NK-92 treated with Interleukin-12 subunit alpha and Interleukin-12 subunit beta, amount 100 ng/mL, for 24 hours (cell line): ENCODE data around the gene SUCO.
"Not testable (repeated sequence)": the region's sequence is repeated elsewhere in the genome, so short reads cannot be mapped to it uniquely, and the experiment has no call there.

Source experiments
- DNase-seq: peaks from one replicate; lab custom pipeline; 2025; lab: John Stamatoyannopoulos, UW

Gene SUCO

GRCh38 chr1:172607145-172607544 lies 74.2 kb downstream of the SUCO start:
- no peak for DNase-seq

- DNase-seq = no peak
These were observed 75.2 kb downstream of the SUCO start for GRCh38 chr1:172608098-172608601.

DNA sequence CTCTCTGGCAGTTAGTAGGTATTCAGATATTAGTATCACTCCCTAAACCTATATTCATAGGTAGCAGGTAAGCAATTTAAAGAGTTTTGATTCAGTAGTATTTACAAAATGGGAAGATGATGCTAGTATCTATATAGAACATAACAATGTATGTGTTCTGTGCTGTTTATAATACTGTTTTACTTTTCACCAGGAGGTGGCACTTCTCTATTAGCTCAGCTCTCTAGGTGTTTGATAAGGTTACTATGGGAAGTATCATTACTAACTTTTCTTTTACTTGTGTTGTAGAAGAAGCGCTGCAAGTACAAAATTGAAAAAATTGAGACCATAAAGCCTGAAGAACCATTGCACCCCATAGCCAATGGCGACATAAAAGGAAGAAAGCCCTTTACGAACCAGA lies 76.6 kb downstream of the SUCO start:
- no peak for DNase-seq

- no peak for DNase-seq
These were observed 79.5 kb downstream of the SUCO start for GRCh38 chr1:172612478-172612877.

GRCh38 chr1:172613294-172613693 lies 80.3 kb downstream of the SUCO start:
- DNase-seq = no peak

- DNase-seq = no peak
These were observed 83.2 kb downstream of the SUCO start for GRCh38 chr1:172616195-172616594.

DNA sequence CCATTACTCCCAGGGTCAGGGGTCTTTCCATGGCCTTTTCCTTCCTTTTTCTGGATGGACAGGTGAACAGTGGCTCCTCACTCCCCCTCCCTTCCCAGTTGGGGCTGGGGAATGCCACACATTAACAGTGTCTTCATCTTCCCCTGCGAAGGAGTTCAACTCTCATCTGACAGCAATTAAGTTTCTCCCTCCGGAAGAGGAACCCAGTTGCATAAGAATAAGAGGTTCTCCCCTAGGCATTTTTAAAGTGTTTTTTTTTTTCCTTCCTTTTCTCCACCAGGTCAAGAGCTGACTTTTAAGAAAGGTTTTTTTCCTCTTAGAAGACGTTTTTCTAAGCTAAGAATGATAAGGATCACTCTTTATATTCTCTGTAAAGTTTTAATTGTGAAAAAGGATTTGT lies 83.7 kb downstream of the SUCO start:
- no peak for DNase-seq

- DNase-seq = not testable (repeated sequence)
These were observed 87.7 kb downstream of the SUCO start for GRCh38 chr1:172620603-172621002.

GRCh38 chr1:172622541-172622940 lies 89.6 kb downstream of the SUCO start:
- no peak for DNase-seq

- DNase-seq = no peak
These were observed 90.8 kb downstream of the SUCO start for GRCh38 chr1:172623748-172624147.

GRCh38 chr1:172626845-172627244 lies 93.9 kb downstream of the SUCO start:
- DNase-seq = no peak

DNA sequence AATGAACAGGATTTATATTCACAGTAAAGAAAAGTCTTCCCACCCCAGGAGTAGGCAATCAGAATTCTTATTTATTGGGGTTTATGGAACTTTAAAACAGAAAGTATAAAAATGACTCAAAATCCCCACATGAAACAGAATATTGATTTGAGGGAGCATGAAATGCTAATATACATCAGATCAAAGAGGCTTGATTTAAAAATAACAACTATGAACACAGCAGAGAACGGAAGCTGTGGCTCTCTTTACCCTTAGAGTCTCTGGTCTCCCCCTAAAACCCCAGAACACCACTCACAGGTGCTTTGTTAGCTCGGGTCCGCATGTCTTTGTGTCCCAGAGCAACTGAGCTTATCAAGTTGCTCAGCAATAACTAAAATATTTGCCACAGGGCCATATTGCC lies 94.8 kb downstream of the SUCO start:
- DNase-seq = no peak

DNA sequence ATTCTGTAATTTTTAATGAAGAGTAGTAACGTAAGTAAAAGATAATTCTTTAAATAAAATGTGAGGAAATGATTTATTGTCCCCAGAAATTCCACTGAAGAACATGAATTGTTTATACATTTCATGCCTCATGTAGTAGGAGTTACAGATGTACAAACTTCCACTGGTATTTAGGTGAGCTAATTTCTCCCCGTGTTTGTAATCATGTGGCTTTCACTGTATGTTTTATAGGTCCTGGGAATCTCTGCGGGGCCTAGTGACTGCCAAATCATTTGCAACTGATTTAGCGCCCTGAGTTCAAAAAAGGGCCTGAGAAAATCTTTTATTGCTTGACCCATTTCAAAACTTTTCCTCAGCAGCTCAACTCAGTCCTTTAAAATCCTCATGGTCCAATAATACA lies 95.5 kb downstream of the SUCO start:
- DNase-seq = no peak

GRCh38 chr1:172629170-172629569 lies 96.2 kb downstream of the SUCO start:
- DNase-seq = no peak

DNA sequence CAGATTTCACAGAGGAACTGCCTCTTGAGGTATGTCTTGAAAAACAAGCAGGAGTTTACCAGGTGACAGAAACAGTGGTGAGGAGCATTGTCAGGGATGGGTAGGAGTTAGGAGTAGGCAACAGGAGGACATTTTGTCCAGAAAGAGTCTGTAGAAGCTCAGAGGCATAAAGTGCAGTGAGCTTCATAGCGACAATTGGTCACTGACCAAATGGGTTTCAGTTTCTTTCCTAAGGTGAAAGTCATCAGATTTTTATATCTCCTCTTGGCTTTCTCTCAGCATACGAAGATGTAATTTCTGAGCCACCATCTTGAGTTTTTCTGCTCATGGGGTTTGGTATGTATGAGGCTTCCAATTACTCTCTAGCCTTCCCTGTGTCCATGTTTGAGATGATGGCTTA lies 96.7 kb downstream of the SUCO start:
- DNase-seq = no peak

DNA sequence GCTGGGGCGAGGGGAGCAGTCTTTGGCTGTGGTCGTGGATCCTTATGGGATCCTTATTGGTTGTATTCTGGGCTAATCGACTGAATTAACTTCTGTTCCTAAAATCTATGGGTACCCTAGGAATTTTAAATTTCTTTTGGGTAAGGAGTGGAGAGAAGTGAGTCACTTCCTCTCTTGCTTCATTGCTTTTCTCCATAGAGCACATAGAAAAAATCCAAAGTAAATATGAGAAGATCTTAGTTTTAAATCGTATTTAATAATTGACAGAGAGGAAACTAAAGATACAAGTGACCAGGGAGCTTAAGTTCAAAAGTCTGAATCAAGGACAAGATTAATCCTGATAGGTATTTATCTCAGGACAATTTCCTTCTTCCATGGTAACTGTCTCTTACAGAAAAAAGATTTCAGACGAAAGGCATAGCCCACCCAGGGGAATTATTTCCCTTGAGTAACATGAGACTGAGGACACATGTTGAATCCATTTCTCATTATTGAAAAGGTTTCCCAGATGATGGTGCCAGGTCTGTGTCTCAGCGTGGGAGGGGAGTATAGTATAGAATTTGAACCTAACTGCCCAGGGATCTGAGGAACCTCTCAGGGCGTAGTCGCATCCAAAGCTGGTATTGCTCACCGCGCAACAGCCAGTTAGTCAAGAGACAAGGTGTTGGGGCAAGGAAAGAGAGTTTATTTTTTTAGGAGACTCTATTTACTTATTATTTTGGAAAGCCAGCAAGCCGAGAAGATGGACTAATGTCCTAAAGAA lies 97.3 kb downstream of the SUCO start:
- no peak for DNase-seq

DNA sequence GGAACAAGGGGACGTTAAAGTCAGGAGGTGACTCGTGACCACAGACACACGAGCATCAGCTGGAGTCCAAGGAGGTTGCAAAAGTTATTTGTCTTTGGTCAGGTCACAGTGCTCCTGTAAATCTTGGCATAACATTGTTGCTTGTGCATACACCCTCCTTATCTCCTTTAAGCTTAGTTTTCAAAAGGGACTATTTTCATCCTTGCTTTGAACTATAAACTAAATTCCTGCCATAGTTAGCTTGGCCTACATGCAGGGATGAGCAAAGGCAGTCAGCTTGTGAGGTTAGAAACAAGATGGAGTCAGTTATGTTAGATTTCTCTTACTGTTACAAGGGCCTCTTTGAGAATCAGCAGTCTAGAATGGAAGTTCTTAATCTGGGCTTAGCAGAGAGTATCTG lies 97.9 kb downstream of the SUCO start:
- DNase-seq = no peak

DNA sequence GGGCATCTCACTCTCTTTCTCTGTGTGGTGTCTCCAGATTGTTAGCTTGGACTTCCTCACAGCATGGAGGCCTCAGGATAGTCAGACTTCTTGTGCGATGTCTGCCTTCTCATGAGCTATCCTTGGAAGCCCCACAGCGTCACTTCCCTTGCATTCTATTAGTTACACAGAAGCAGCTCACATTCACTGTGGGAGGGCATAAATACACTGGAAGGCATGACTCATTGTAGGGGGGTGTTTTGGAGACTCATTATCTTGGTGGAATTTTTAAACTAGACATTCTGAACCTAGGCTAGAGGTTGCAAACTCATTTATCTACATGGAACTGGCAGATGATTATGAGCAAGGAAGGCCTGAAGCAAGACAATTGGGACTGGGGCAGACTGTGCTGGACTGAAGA lies 104.6 kb downstream of the SUCO start:
- no peak for DNase-seq

DNA sequence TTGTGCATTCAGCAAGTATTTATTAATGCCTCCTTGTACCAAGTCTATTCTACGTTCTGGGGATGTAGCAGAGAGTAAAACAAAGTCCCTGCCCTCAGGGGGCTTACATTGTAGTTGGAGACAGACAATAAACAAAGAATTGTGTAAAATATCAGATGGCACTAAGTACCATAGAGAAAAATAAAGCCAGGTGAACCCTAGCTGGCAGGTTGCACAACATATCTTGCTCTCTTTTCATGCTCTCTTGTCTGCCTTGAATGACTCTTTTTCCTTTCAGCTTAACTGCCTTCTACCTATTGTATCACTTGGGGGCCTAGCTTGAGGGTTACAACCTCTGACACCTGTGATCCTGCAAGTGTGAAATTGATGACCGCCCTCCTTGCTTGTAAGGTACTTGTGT lies 105.3 kb downstream of the SUCO start:
- no peak for DNase-seq

DNA sequence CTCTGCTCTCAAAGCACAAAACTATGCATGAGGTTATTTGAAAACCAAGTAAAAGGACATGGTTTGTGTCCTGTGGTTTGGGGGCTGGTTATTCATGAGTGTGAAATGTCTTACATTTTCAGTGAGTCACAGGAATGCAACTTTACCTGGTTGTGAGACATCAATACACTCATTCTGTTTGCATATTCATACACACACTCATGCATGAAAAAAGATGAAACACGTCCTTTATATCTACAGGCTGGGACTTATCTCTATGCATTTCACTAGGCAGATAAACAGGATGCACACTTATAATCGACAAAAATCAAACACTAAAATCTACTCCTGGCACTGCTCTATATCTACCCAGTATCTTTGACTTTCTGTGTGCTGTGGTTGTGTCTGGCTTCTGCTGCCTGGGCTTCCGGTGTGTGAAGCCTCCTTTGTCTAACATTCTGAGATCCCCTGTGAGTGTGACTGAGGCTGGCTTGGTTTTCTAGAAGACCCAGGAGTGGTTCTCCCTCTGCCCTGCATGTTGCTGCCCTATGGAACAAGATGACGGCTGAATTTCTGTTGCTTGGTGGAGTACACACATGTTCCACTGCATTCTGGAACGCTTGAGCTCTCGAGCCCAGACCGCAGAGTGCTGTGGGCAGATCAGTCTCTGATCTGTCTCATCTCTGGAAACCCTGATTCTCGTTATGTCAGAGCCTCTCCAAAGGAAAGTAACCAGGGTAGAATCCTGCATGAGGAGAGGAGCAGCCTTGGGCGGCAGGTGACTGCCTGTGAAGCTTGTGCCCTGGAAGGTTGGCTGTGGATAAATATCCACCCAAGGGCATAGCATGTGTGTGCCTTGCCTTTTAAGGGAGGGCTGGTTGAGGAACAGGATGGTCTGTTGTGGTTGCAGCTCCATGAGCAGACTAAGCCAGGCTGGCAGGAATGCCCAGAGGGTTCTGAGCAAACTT lies 106.2 kb downstream of the SUCO start:
- peak; percentile 64 for DNase-seq

- no peak for DNase-seq
These were observed 107.2 kb downstream of the SUCO start for GRCh38 chr1:172640111-172640510.

DNA sequence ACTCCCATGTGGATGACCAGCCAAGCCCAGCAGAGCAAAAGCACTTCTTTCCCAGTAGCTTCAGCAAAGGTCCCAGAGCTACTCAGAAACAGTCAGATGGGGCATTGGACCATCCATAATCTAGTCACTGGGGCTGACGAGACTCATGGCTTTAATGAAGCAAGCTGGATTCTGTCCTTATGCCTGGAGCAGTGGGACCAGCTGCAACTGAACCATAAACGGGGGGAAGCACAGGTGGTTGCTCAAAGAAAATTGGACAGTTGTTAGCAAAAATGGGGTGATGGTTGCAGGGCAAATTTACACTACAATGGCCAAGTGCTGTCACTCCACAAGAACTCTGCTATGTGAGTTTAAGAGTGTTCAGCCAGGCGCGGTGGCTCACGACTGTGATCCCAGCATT lies 108.5 kb downstream of the SUCO start:
- DNase-seq = no peak

DNA sequence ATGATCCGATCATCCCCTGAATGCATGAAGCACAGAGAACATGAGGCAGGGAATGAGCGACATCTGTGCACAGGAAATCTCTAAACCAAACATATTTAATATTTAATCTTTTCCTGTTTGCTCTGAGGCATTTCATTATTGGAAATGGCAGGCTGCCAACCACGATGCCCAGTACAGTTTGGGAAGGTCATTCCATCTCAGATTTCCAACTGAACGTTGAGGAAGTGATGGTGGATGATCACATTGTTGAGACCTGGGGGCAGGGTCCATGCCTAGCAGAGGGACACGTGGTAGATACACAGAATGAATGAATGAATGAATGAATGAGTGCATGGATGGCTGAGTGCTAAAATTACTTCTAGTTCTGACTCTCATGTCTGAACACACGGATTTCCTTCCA lies 110.0 kb downstream of the SUCO start:
- DNase-seq = no peak
